ENCODE measurements around the gene ABLIM1. TPM values are rescaled to one million over a fixed set of nuclear protein-coding genes. Genes with fewer than 3 reads are reported as not detected.
A peak's percentile ranks its signal among the peaks of the same experiment; 100 is the strongest.

The ABLIM1 gene
- total RNA-seq, 2 donors from 2014 or later: 359 to 404 TPM

GRCh38 chr10:114471906-114472876 is 185.9 kb downstream of the ABLIM1 start:
- Histone ChIP-seq H3K27me3 (no peaks in the 10 kb centered on the region), H3K36me3 (peaks cover 46% of the 10 kb centered on the region), H3K4me1 (peaks cover 0 to 11% of the 10 kb centered on the region in 2 donors), H3K27ac (peak overlapping the region; percentile 20 to 56), H3K4me3 (no peak overlapping the region), H3K9me3 (no peaks in the 10 kb centered on the region)
- TF ChIP-seq CTCF (IDR thresholded peaks at IDR 0.05): no peak
- no peak for DNase-seq (ENCODE audit: low spot score)

- no peaks in the 10 kb centered on the region for H3K9me3 ChIP-seq
- H3K4me1 ChIP-seq: peaks cover 0 to 5% of the 10 kb centered on the region in 2 donors
- H3K27ac ChIP-seq: peak overlapping the region; percentile 20 to 56
- TF ChIP-seq CTCF (IDR thresholded peaks at IDR 0.05): peak; percentile 90 to 96
- H3K36me3 ChIP-seq: peaks cover 46% of the 10 kb centered on the region
- no peaks in the 10 kb centered on the region for H3K27me3 ChIP-seq
- H3K4me3 ChIP-seq: no peak overlapping the region
- DNase-seq (ENCODE audit: low spot score): peak; percentile 71
Observed at GRCh38 chr10:114470956-114471905, 186.8 kb downstream of the ABLIM1 start.

GRCh38 chr10:114470361-114470760 is 187.7 kb downstream of the ABLIM1 start:
- no peak overlapping the region for H3K4me3 ChIP-seq
- H3K9me3 ChIP-seq: no peaks in the 10 kb centered on the region
- H3K27ac ChIP-seq: no peak overlapping the region
- TF ChIP-seq CTCF (IDR thresholded peaks at IDR 0.05): no peak
- DNase-seq (ENCODE audit: low spot score): no peak
- H3K27me3 ChIP-seq: no peaks in the 10 kb centered on the region
- no peaks in the 10 kb centered on the region for H3K4me1 ChIP-seq
- peaks cover 53% of the 10 kb centered on the region for H3K36me3 ChIP-seq

GRCh38 chr10:114458955-114459354 is 199.1 kb downstream of the ABLIM1 start:
- no peak overlapping the region for H3K27ac ChIP-seq
- no peak overlapping the region for H3K4me3 ChIP-seq
- H3K9me3 ChIP-seq: no peaks in the 10 kb centered on the region
- H3K27me3 ChIP-seq: no peaks in the 10 kb centered on the region
- peak in 1 of 2 donors; percentile 44 for TF ChIP-seq CTCF (IDR thresholded peaks at IDR 0.05)
- DNase-seq (ENCODE audit: low spot score): no peak
- H3K36me3 ChIP-seq: peaks cover 81% of the 10 kb centered on the region
- no peaks in the 10 kb centered on the region for H3K4me1 ChIP-seq

- peaks cover 82% of the 10 kb centered on the region for H3K36me3 ChIP-seq
- no peak overlapping the region for H3K4me3 ChIP-seq
- no peak overlapping the region for H3K27ac ChIP-seq
- no peak for DNase-seq (ENCODE audit: low spot score)
- no peaks in the 10 kb centered on the region for H3K9me3 ChIP-seq
- no peaks in the 10 kb centered on the region for H3K27me3 ChIP-seq
- TF ChIP-seq CTCF (IDR thresholded peaks at IDR 0.05): no peak
- no peaks in the 10 kb centered on the region for H3K4me1 ChIP-seq
Observed at GRCh38 chr10:114458216-114458920, 199.7 kb downstream of the ABLIM1 start.
